ENCODE data around the gene LOXL3. TPM values are rescaled to one million over a fixed set of nuclear protein-coding genes. Genes with fewer than 3 reads are reported as not detected.

Gene LOXL3
- total and polyA plus RNA-seq, 9 donors: 6.1 to 10.8 (median 7.1) TPM

- DNase-seq: peak; percentile 99
- Histone ChIP-seq H3K4me3 (ENCODE audit: low read length) (peak within 1 kb of the TSS; percentile 96), H3K27me3 (ENCODE audit: control insufficient read depth, insufficient read depth, low read length) (peaks cover 68% of the 10 kb centered on the region), H3K4me1 (ENCODE audit: control insufficient read depth, insufficient read depth, low read length) (peaks cover 45% of the 10 kb centered on the region), H3K36me3 (ENCODE audit: control insufficient read depth, insufficient read depth, low read length) (peaks cover 16% of the 10 kb centered on the region), H3K9me3 (replicated peaks; ENCODE audit: control insufficient read depth, low read depth, low read length) (no peaks in the 10 kb centered on the region), H3K27ac (ENCODE audit: low read length) (peak within 1 kb of the TSS; percentile 100)
- under 1% methylated on average over 49 of the region's 56 CpGs for WGBS (ENCODE audit: insufficient coverage)
These were observed 46.4 kb downstream of the LOXL3 start, which contains the start of gene PCGF1 for GRCh38 chr2:74507145-74507925. Gene PCGF1, minus strand, starts transcription at chr2:74507695. Its CDS starts 27 bp downstream, at chr2:74507668.

- H3K27me3 ChIP-seq (ENCODE audit: control insufficient read depth, insufficient read depth, low read length): peaks cover 68% of the 10 kb centered on the region
- H3K27ac ChIP-seq (ENCODE audit: low read length): no peak overlapping the region
- DNase-seq: no peak
- H3K4me1 ChIP-seq (ENCODE audit: control insufficient read depth, insufficient read depth, low read length): peaks cover 50% of the 10 kb centered on the region
- no peak overlapping the region for H3K4me3 ChIP-seq (ENCODE audit: low read length)
- H3K36me3 ChIP-seq (ENCODE audit: control insufficient read depth, insufficient read depth, low read length): peaks cover 16% of the 10 kb centered on the region
- 92% methylated on average over 5 of the region's 14 CpGs for WGBS (ENCODE audit: insufficient coverage)
- no peaks in the 10 kb centered on the region for H3K9me3 ChIP-seq (replicated peaks; ENCODE audit: control insufficient read depth, low read depth, low read length)
These were observed 48.1 kb downstream of the LOXL3 start for GRCh38 chr2:74505448-74506246.

- Histone ChIP-seq H3K27me3 (ENCODE audit: control insufficient read depth, insufficient read depth, low read length) (peaks cover 71% of the 10 kb centered on the region), H3K4me1 (ENCODE audit: control insufficient read depth, insufficient read depth, low read length) (peaks cover 58% of the 10 kb centered on the region), H3K4me3 (ENCODE audit: low read length) (no peak overlapping the region), H3K36me3 (ENCODE audit: control insufficient read depth, insufficient read depth, low read length) (peaks cover 16% of the 10 kb centered on the region), H3K27ac (ENCODE audit: low read length) (no peak overlapping the region), H3K9me3 (replicated peaks; ENCODE audit: control insufficient read depth, low read depth, low read length) (no peaks in the 10 kb centered on the region)
- DNase-seq: no peak
- 85% methylated on average over 3 of the region's 3 CpGs for WGBS (ENCODE audit: insufficient coverage)
These were observed 49.2 kb downstream of the LOXL3 start for GRCh38 chr2:74504591-74504990.

- no peak for DNase-seq
- 31% methylated on average over 45 of the region's 45 CpGs for WGBS (ENCODE audit: insufficient coverage)
- peaks cover 77% of the 10 kb centered on the region for H3K27me3 ChIP-seq (ENCODE audit: control insufficient read depth, insufficient read depth, low read length)
These were observed 50.0 kb downstream of the LOXL3 start for GRCh38 chr2:74503506-74504475.

GRCh38 chr2:74502720-74503505 is 50.8 kb downstream of the LOXL3 start:
- Histone ChIP-seq H3K36me3 (ENCODE audit: control insufficient read depth, insufficient read depth, low read length) (peaks cover 16% of the 10 kb centered on the region), H3K4me1 (ENCODE audit: control insufficient read depth, insufficient read depth, low read length) (peaks cover 69% of the 10 kb centered on the region), H3K27ac (ENCODE audit: low read length) (peak overlapping the region; percentile 80), H3K9me3 (replicated peaks; ENCODE audit: control insufficient read depth, low read depth, low read length) (no peaks in the 10 kb centered on the region), H3K4me3 (ENCODE audit: low read length) (peak overlapping the region; percentile 58), H3K27me3 (ENCODE audit: control insufficient read depth, insufficient read depth, low read length) (peaks cover 77% of the 10 kb centered on the region)
- WGBS (ENCODE audit: insufficient coverage): under 1% methylated on average over 58 of the region's 67 CpGs
- DNase-seq: peak; percentile 90

More at GRCh38 chr2:74503506-74504475, 50.0 kb downstream of the LOXL3 start:
- H3K9me3 ChIP-seq (replicated peaks; ENCODE audit: control insufficient read depth, low read depth, low read length): no peaks in the 10 kb centered on the region
- H3K4me3 ChIP-seq (ENCODE audit: low read length): peak overlapping the region; percentile 58
- H3K27ac ChIP-seq (ENCODE audit: low read length): peak overlapping the region; percentile 80
- H3K4me1 ChIP-seq (ENCODE audit: control insufficient read depth, insufficient read depth, low read length): peaks cover 66% of the 10 kb centered on the region
- peaks cover 16% of the 10 kb centered on the region for H3K36me3 ChIP-seq (ENCODE audit: control insufficient read depth, insufficient read depth, low read length)

- H3K9me3 ChIP-seq (replicated peaks; ENCODE audit: control insufficient read depth, low read depth, low read length): no peaks in the 10 kb centered on the region
- peaks cover 74% of the 10 kb centered on the region for H3K4me1 ChIP-seq (ENCODE audit: control insufficient read depth, insufficient read depth, low read length)
- peak overlapping the region; percentile 80 for H3K27ac ChIP-seq (ENCODE audit: low read length)
- 11% methylated on average over 20 of the region's 32 CpGs for WGBS (ENCODE audit: insufficient coverage)
- peak overlapping the region; percentile 58 for H3K4me3 ChIP-seq (ENCODE audit: low read length)
- H3K36me3 ChIP-seq (ENCODE audit: control insufficient read depth, insufficient read depth, low read length): peaks cover 16% of the 10 kb centered on the region
- DNase-seq: peak; percentile 47
- H3K27me3 ChIP-seq (ENCODE audit: control insufficient read depth, insufficient read depth, low read length): peaks cover 82% of the 10 kb centered on the region
These were observed 51.5 kb downstream of the LOXL3 start for GRCh38 chr2:74502147-74502719.

GRCh38 chr2:74501335-74502071 is 52.2 kb downstream of the LOXL3 start:
- peaks cover 87% of the 10 kb centered on the region for H3K27me3 ChIP-seq (ENCODE audit: control insufficient read depth, insufficient read depth, low read length)
- 39% methylated on average over 15 of the region's 18 CpGs for WGBS (ENCODE audit: insufficient coverage)
- peaks cover 14% of the 10 kb centered on the region for H3K36me3 ChIP-seq (ENCODE audit: control insufficient read depth, insufficient read depth, low read length)
- H3K4me3 ChIP-seq (ENCODE audit: low read length): no peak overlapping the region
- peak; percentile 57 for DNase-seq
- H3K27ac ChIP-seq (ENCODE audit: low read length): peak overlapping the region; percentile 80
- H3K4me1 ChIP-seq (ENCODE audit: control insufficient read depth, insufficient read depth, low read length): peaks cover 69% of the 10 kb centered on the region
- no peaks in the 10 kb centered on the region for H3K9me3 ChIP-seq (replicated peaks; ENCODE audit: control insufficient read depth, low read depth, low read length)

- H3K27me3 ChIP-seq (ENCODE audit: control insufficient read depth, insufficient read depth, low read length): peaks cover 85% of the 10 kb centered on the region
- H3K4me3 ChIP-seq (ENCODE audit: low read length): no peak overlapping the region
- H3K4me1 ChIP-seq (ENCODE audit: control insufficient read depth, insufficient read depth, low read length): peaks cover 61% of the 10 kb centered on the region
- DNase-seq: no peak
- no peak overlapping the region for H3K27ac ChIP-seq (ENCODE audit: low read length)
- H3K36me3 ChIP-seq (ENCODE audit: control insufficient read depth, insufficient read depth, low read length): peaks cover 8% of the 10 kb centered on the region
- H3K9me3 ChIP-seq (replicated peaks; ENCODE audit: control insufficient read depth, low read depth, low read length): no peaks in the 10 kb centered on the region
These were observed 53.2 kb downstream of the LOXL3 start for GRCh38 chr2:74500578-74500946.
